GM18873 (cell line): ENCODE results near the gene KLHL15.
"Not testable (repeated sequence)": the region's sequence is repeated elsewhere in the genome, so short reads cannot be mapped to it uniquely, and the experiment has no call there.

Experiments used
- ATAC-seq: cut with Tn5 transposase; IDR thresholded peaks from one replicate; pipeline ENCODE4 v1.9.1; 2021; ENCODE audit warnings: mild to moderate bottlenecking, moderate library complexity, moderate number of reproducible peaks; ENCODE audit not compliant: unreplicated experiment, low FRiP score

The KLHL15 gene

GRCh38 chrX:24018809-24019208 lies 8.2 kb downstream of the KLHL15 start:
- no peak for ATAC-seq

DNA sequence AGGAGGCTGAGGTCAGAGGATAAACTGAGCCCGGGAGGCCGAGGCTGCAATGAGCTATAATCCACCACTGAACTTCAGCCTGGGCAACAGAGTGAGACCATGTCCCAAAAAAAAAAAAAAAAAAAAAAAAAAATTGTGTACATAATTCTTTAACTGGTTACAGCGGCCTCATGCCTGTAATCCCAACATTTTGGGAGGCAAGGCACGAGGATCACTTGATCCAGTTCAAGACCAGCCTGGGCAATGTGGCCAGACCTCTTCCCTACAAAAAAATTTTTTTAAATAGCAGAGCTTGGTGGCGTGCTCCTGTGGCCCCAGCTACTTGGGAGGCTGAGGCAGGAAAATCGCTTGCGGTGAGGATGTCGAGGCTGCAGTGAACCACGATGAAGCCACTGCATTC lies 9.3 kb downstream of the KLHL15 start:
- ATAC-seq = no peak

- ATAC-seq = peak; percentile 71
Observed at GRCh38 chrX:24014388-24015018, 12.5 kb downstream of the KLHL15 start.

GRCh38 chrX:24012266-24012665 lies 14.7 kb downstream of the KLHL15 start:
- no peak for ATAC-seq

- no peak for ATAC-seq
Observed at GRCh38 chrX:24005867-24006266, 21.1 kb downstream of the KLHL15 start.

- no peak for ATAC-seq
Observed at GRCh38 chrX:24005028-24005427, 22.0 kb downstream of the KLHL15 start.

DNA sequence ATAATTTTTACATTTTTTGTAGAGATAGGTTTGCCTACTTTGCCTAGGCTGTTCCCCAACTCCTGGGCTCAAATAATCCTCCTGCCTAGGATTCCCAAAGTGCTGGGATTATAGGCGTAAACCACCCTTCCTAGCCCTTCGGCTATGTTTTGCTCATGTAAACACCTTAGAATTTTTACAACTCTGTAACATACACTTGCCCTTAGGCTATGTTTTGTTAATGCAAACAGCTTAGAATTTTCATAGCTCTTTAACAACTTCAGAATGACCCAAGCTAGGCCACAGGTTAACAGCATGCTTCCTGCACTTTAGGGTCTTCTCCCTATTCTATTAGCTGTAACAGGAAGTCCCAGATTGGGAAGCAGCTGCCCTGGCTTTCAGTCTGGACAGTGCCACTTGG lies 24.2 kb downstream of the KLHL15 start:
- no peak for ATAC-seq

DNA sequence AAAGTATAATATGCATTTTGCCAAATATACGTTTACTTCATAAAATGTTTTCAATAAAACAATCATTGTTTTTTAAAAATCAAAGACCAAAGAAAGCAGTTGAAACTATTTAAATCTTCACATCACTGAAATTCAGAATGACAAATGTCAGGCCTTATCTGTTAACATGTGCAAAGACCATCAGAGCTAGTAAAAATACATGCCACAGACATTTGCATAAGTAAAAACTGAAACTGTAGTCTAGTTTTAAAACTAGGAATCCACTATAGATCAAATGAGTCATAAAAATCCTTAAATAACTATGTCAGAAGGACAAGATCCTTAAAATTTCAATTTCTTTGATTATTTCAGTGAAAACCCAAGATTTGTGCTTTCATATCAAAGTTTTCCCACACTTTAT lies 24.8 kb downstream of the KLHL15 start:
- ATAC-seq = peak; percentile 49

DNA sequence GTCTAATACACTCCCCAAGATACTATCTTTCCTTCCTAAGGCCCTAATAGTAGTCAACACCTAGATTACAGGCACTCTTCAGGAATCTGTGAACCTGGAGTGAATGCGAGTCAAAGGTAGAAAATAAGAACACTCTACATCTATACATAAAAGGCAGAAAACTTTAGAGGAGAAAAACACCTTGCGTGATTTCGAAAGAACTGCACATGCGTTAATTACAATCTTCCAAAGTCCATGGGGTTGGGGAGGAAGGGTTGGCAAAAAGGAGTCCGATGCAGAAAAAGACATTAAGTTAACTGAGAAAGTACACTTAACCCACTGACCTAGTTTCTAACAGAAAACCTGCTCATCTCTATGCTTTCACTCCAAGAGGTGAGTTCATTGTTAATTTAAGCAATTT lies 27.3 kb downstream of the KLHL15 start:
- no peak for ATAC-seq

- ATAC-seq = no peak
Observed at GRCh38 chrX:23993012-23993633, 33.9 kb downstream of the KLHL15 start.

DNA sequence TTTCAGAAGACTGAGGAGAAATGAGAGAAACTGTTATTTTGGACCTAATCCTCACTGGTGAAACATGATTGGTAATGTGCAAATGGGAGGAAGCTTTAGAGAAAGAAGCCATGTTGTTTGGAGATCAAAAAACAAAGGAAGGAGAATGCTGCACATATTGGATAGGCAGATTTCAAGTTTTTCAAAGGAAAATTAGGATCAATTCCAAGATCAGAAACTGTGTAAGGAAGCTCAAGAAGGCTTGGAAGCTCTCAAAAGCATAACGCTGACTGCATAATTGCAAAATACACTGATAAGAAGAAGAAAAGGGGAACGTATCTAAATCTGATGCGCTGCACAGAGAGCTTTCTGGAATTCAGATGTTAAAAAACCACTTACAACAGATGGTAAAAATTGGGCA lies 34.6 kb downstream of the KLHL15 start:
- no peak for ATAC-seq

- ATAC-seq = no peak
Observed at GRCh38 chrX:23990455-23990854, 36.5 kb downstream of the KLHL15 start.

- no peak for ATAC-seq
Observed at GRCh38 chrX:23989689-23990088, 37.3 kb downstream of the KLHL15 start.

DNA sequence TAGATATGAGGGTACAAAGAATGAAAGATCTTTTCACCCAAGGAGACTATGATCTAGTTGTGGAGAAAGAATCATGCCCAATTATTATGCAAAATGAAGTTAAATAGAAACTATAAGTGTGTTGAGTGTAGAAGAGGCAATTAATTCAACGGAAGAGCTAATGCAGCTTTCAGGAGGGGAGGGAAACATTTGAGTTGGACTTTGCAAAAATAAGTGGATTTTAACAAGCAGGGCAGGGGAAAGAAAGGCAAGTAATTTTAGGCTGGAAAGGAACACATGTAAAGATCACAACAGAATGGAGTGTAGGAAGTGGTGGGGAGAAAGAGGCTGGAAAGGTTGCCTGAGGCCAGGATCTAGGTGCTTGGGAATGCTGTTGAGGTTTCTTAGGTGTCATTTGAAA lies 44.1 kb downstream of the KLHL15 start:
- no peak for ATAC-seq

GRCh38 chrX:23981711-23982110 lies 45.3 kb downstream of the KLHL15 start:
- no peak for ATAC-seq

GRCh38 chrX:23981222-23981621 lies 45.8 kb downstream of the KLHL15 start:
- ATAC-seq = no peak

- ATAC-seq = no peak
Observed at GRCh38 chrX:23980011-23980441, 47.0 kb downstream of the KLHL15 start.

DNA sequence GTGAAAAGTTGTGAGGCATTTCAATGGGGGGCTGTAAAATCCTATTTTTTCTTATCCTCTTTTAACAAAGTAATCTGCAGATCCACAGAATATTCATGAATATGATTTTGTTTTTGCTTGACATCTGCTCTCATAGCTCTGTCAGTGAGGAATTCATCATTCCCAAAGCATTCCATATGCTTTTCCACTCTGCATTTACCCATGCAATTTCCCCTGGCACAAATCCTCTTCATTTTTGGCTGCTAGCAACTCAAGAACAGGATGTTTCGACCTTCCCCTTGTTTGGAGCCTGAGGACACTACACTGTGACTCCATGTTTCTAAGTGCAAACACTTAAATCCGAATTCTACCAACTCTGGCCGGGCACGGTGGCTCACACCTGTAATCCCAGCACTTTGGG lies 48.5 kb downstream of the KLHL15 start:
- ATAC-seq = no peak

GRCh38 chrX:23965630-23966029 lies 61.4 kb downstream of the KLHL15 start:
- not testable (repeated sequence) for ATAC-seq

- ATAC-seq = no peak
Observed at GRCh38 chrX:23964191-23964590, 62.8 kb downstream of the KLHL15 start.

DNA sequence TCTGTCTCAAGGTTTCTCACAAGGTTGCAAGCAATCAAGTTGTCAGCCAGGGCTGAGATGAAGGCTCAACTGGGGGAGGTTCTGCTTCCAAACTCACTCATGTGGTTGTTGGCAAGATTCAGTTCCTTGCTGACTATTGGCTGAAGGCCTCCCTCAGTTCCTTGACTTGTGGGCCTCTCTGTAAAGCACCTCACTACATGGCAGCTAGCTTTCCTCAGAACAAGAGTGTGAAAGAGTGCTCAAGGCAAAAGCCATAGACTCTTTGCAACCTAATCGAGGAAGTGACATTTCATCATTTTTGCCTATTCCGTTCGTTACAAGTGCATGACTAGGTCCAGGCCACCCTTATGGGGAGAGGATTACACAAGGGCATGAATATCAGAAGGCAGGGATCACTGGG lies 67.2 kb downstream of the KLHL15 start:
- no peak for ATAC-seq

GRCh38 chrX:23954396-23954795 lies 72.6 kb downstream of the KLHL15 start:
- no peak for ATAC-seq

- ATAC-seq = no peak
Observed at GRCh38 chrX:23953908-23954269, 73.1 kb downstream of the KLHL15 start.
